ENCODE results near the gene TGFB2.

DNA sequence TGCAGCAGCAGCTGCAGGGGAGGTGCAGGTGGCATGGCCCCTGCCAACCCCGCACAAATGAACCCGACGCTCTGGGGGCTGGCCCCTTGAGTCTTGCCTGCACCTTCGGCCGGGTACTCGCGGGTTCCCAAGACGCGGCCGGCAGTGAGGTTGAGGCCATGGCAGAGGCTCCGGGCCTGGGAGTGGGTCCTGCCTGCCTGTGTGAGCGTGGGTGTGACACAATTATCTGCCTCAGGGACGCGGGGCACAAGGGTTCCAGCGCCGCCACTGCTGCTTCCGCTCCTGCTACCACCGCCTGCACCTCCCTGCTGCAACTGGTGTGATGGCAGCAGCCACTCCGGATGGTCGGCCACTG lies 20.9 kb upstream of the TGFB2 start:
- TF ChIP-seq EZH2phosphoT487 (IDR thresholded peaks at IDR 0.05; ENCODE audit: insufficient read depth, low read depth) = no peak
- no peak for TF ChIP-seq EZH2 (IDR thresholded peaks at IDR 0.05; ENCODE audit: insufficient read depth, poor library complexity, severe bottlenecking)

Measured in GM23248 (cell line).